K562 (cell line): ENCODE data around the gene TKTL1. TPM values are rescaled to one million over a fixed set of nuclear protein-coding genes. Genes with fewer than 3 reads are reported as not detected.

ENCODE experiments used
- GABPA ChIP-seq: fragments of 200-800 bp; sonication (Bioruptor generic); conservative IDR thresholded peaks from 2 replicates; pipeline ENCODE4 v1.6.1; 2016; ENCODE audit warnings: low read depth, missing genetic modification characterization, missing compliant biosample characterization
- HIVEP1 ChIP-seq: fragments of 250-450 bp; sonication (Bioruptor Pico); IDR thresholded peaks from 2 replicates; pipeline ENCODE4 v1.4.0; 2020; ENCODE audit warnings: mild to moderate bottlenecking
- PCBP1 ChIP-seq: fragments of 200-400 bp; formaldehyde crosslinking; IDR thresholded peaks from 2 replicates; pipeline ENCODE4 v1.6.1; 2018; ENCODE audit warnings: mild to moderate bottlenecking, low read depth, low read length; ENCODE audit not compliant: poor library complexity, severe bottlenecking
- PRPF4 ChIP-seq: fragments of 200-400 bp; formaldehyde crosslinking; IDR thresholded peaks from one replicate; pipeline ENCODE4 v1.6.1; 2017; ENCODE audit warnings: low read length, low read depth, mild to moderate bottlenecking; ENCODE audit not compliant: insufficient read depth, poor library complexity, severe bottlenecking
- ZNF197 ChIP-seq: fragments of 200-800 bp; sonication (Bioruptor generic); IDR thresholded peaks from 2 replicates; pipeline ENCODE4 v1.6.1; 2016; ENCODE audit warnings: low read depth, missing genetic modification characterization, missing compliant biosample characterization
- polyA plus RNA-seq, 8 experiments: library from polyadenylated mRNA; depleted of rRNA in 4 of 8; stranded (reverse) in 5 of 8; unstranded in 3 of 8; fragments of >200 nt; fragmentation: Nextera tagmentation in 2 of 8; fragmentation: Illumina TruSeq in 1 of 8; extraction: Ambion mirVana in 2 of 8; extraction: Trizol in 1 of 8; gene quantifications; 2 replicates each; pipeline versions ENCODE4 v1.2.1 to v1.2.3, GENCODE V29; 2011 to 2014; ENCODE audit warnings: inconsistent platforms in 1 of 8, missing spikeins in 1 of 8
- total RNA-seq, 7 experiments: library from RNA; depleted of rRNA in 6 of 7; stranded (reverse); fragments of >200 nt in 6 of 7; fragmentation: Illumina TruSeq in 2 of 7; extraction: Trizol in 2 of 7; gene quantifications; 2 replicates each; pipeline versions ENCODE4 v1.2.1 to v1.2.3, GENCODE V29; 2011 to 2021; ENCODE audit warnings: low replicate concordance in 1 of 7
- TF ChIP-seq, protein P1 (sequence below), 2 experiments: fragments of 450-650 bp in 1 of 2; sonication (generic) in 1 of 2; formaldehyde crosslinking in 1 of 2; IDR thresholded peaks; 2 replicates each; pipeline versions ENCODE4 v1.7.1 to v1.9.0; 2016 to 2022; ENCODE audit warnings: inconsistent platforms in 1 of 2, mild to moderate bottlenecking in 1 of 2, missing genetic modification reagents in 1 of 2

The TKTL1 gene
- total and polyA plus RNA-seq, 9 of the 15 experiments (the other 6 are each of a cell fraction or from before 2014, with no cell fraction given) = 0.18 to 0.71 (median 0.38) TPM

DNA sequence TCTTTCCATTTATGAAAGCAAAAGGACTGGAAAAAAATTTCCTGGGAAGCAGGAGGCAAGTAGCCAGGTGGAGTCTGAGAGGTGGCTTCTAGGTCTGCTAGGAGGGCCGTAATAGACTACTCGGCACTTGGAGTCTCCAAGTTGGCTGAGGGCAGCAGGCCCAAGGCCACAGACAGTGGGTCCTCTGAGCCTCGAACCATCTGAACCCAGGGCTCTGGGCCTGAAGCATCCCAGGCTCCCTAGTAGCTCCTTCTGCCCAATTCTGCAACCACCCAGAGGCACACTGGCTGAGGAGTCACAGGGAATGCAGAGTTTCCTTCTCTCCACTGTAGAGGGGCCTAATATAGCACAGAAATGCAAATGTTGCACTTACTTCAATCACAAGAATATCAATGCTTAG, 19.8 kb downstream of the TKTL1 start (continued):
- TF ChIP-seq, protein P1, sequence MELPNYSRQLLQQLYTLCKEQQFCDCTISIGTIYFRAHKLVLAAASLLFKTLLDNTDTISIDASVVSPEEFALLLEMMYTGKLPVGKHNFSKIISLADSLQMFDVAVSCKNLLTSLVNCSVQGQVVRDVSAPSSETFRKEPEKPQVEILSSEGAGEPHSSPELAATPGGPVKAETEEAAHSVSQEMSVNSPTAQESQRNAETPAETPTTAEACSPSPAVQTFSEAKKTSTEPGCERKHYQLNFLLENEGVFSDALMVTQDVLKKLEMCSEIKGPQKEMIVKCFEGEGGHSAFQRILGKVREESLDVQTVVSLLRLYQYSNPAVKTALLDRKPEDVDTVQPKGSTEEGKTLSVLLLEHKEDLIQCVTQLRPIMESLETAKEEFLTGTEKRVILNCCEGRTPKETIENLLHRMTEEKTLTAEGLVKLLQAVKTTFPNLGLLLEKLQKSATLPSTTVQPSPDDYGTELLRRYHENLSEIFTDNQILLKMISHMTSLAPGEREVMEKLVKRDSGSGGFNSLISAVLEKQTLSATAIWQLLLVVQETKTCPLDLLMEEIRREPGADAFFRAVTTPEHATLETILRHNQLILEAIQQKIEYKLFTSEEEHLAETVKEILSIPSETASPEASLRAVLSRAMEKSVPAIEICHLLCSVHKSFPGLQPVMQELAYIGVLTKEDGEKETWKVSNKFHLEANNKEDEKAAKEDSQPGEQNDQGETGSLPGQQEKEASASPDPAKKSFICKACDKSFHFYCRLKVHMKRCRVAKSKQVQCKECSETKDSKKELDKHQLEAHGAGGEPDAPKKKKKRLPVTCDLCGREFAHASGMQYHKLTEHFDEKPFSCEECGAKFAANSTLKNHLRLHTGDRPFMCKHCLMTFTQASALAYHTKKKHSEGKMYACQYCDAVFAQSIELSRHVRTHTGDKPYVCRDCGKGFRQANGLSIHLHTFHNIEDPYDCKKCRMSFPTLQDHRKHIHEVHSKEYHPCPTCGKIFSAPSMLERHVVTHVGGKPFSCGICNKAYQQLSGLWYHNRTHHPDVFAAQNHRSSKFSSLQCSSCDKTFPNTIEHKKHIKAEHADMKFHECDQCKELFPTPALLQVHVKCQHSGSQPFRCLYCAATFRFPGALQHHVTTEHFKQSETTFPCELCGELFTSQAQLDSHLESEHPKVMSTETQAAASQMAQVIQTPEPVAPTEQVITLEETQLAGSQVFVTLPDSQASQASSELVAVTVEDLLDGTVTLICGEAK (IDR thresholded peaks at IDR 0.05) = no peak
- TF ChIP-seq, protein P1 (CRISPR knock-in tag; IDR thresholded peaks at IDR 0.05) = no peak
- TF ChIP-seq PRPF4 = no peak
- no peak for TF ChIP-seq ZNF197 (CRISPR knock-in tag)
- TF ChIP-seq PCBP1 = no peak
- TF ChIP-seq HIVEP1 (CRISPR knock-in tag) = no peak
- TF ChIP-seq GABPA (tag) = no peak
